Epithelial cell of proximal tubule (primary cell): ENCODE data around the gene ZDHHC8. TPM values are rescaled to one million over a fixed set of nuclear protein-coding genes. Genes with fewer than 3 reads are reported as not detected.
A peak's percentile ranks its signal among the peaks of the same experiment; 100 is the strongest.

Experiments
- DNase-seq: peaks from one replicate; pipeline ENCODE4 v3.0.0-alpha.2; 2011; ENCODE audit warnings: low read depth
- H3K4me3 ChIP-seq: 2 replicates; pipeline ENCODE4 v1.5.1; 2011; ENCODE audit warnings: low read depth, mild to moderate bottlenecking, low read length
- total RNA-seq: library from RNA; depleted of rRNA; stranded (reverse); fragments of >200 nt; gene quantifications from 2 replicates; pipeline ENCODE4 v1.2.3, GENCODE V29; 2015
- TF ChIP-seq, protein P1 (sequence below): conservative IDR thresholded peaks from 2 replicates; pipeline ENCODE4 v1.5.1; 2012; ENCODE audit warnings: low read depth, mild to moderate bottlenecking, low read length

Gene ZDHHC8
- total RNA-seq, 1 donor from 2014 or later, result 37.8 TPM

DNA sequence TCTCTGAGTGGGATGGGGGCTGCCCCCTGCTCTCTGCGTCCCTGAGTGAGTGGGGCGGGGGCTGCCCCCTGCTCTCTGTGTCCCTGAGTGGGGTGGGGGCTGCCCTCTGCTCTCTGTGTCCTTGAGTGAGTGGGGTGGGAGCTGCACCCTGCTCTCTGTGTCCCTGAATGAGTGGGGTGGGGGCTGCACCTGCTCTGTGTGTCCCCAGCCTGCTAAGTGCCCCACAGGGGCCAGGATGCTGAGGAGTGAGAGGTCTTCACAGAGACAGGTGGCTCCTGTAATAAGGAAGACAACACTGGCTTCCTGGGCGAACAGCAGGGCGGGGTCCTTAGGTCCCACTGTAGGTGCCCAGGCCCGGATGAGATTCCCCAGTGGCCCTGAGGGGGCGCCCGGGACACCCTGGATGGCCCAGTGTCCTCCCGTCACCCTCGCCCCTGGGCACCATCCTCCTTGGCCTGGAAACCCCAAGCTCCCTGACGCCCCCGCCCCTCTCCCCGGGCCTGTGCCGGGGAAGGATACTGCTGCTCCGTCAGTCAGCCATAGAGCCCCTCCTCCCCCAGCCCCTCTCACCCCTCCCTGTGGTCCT, 23.1 kb downstream of the ZDHHC8 start:
- no peak for DNase-seq
- H3K4me3 ChIP-seq, result no peak overlapping the region
- TF ChIP-seq, protein P1, sequence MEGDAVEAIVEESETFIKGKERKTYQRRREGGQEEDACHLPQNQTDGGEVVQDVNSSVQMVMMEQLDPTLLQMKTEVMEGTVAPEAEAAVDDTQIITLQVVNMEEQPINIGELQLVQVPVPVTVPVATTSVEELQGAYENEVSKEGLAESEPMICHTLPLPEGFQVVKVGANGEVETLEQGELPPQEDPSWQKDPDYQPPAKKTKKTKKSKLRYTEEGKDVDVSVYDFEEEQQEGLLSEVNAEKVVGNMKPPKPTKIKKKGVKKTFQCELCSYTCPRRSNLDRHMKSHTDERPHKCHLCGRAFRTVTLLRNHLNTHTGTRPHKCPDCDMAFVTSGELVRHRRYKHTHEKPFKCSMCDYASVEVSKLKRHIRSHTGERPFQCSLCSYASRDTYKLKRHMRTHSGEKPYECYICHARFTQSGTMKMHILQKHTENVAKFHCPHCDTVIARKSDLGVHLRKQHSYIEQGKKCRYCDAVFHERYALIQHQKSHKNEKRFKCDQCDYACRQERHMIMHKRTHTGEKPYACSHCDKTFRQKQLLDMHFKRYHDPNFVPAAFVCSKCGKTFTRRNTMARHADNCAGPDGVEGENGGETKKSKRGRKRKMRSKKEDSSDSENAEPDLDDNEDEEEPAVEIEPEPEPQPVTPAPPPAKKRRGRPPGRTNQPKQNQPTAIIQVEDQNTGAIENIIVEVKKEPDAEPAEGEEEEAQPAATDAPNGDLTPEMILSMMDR, result no peak

- TF ChIP-seq, protein P1, result no peak
- no peak for DNase-seq
- no peak overlapping the region for H3K4me3 ChIP-seq
Observed at GRCh38 chr22:20155330-20156041, 23.9 kb downstream of the ZDHHC8 start.

DNA sequence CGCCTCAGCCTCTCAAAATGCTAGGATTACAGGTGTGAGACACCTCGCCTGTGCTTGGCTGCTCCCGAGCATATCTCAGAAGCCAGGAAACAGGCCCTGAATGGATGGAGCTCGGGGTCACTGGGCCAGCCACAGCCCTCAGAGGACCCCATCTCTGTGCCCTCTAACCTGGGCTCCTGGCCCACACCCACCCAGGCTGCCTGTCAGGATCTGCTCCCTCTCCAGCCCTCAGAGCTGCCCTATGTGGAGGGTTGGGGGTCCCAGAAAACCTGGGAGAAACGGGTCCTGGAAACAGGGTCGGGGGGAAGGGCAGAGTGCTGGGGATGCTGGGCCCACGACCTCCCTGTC, 24.4 kb downstream of the ZDHHC8 start:
- TF ChIP-seq, protein P1, result no peak
- no peak overlapping the region for H3K4me3 ChIP-seq

GRCh38 chr22:20156611-20157429, 25.2 kb downstream of the ZDHHC8 start:
- no peak overlapping the region for H3K4me3 ChIP-seq
- TF ChIP-seq, protein P1, result peak; percentile 95
- no peak for DNase-seq

More for the DNA sequence above, 24.4 kb downstream of the ZDHHC8 start:
- no peak for DNase-seq

DNA sequence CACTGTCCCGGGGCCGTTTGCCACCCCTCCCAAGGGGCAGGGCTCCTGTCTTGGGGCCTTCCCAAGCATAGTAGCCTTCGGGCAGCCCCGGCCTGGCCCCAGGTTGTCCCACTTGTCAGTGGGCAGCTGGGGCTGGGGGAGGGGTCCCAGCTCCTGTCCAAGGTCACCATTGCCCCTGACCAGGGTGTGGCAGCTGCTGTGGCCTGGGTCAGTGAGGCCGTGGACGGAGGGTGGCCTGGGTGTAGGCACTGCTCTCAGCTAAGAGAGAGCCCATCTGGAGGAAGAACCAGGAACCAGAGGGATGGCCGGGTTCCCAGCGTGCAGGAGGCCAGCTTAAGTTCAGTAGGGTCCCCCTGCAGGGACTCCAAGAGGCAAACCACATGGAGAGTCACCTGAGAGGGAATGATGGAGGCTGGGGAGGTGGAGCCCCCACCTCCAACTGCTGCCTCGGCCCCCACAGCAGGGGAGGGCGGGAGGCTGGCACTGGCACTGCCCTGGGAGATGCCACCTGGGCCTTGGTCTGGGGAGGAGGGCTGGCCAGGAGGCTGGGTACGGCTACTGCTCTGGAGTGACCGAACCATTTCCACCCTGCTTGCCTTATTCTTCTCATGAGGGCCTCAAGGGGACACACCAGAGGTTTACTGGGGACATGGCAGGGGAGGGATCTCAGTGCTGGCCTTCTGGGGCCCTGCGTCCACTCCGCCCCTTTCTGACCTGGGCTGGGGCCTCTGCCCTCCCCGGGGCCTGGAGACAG, 26.0 kb downstream of the ZDHHC8 start:
- no peak for DNase-seq
- no peak overlapping the region for H3K4me3 ChIP-seq
- TF ChIP-seq, protein P1, result no peak

GRCh38 chr22:20158391-20159036, 26.9 kb downstream of the ZDHHC8 start:
- TF ChIP-seq, protein P1, result no peak
- DNase-seq, result no peak
- no peak overlapping the region for H3K4me3 ChIP-seq
